GM19099 (cell line): ENCODE data around the gene CYP17A1.

ENCODE experiments used
- POLR2A ChIP-seq: IDR thresholded peaks from 3 replicates; pipeline ENCODE4 v1.6.1; 2011; ENCODE audit warnings: low read depth; ENCODE audit not compliant: insufficient read length; ENCODE audit errors: extremely low read depth

Gene CYP17A1

DNA sequence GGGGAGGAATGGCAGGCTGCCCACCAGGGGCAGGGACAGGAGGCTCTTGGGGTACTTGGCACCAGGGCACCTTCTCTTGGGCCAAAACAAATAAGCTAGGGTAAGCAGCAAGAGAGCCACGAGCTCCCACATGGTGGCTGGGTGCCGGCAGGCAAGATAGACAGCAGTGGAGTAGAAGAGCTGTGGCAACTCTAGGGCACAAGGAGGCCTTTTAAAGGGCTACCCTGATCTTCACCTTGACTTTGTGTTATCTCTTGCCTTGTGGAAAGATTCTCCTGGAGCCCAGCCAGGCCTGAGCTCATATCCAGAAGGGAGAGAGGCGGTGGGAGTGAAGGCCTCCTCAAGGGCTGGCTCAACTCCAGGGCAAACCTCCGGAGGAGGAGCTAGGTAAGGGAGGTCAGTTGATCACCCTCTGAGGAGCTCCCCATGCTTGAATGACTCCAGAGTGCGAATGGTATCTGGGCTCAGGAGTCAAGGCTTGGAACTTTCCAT, at the start of gene CYP17A1:
Gene CYP17A1, minus strand, starts transcription at position 184 of the 492 bp plus-strand sequence. Its CDS starts 52 bp downstream, at position 132.
- TF ChIP-seq POLR2A, result no peak

DNA sequence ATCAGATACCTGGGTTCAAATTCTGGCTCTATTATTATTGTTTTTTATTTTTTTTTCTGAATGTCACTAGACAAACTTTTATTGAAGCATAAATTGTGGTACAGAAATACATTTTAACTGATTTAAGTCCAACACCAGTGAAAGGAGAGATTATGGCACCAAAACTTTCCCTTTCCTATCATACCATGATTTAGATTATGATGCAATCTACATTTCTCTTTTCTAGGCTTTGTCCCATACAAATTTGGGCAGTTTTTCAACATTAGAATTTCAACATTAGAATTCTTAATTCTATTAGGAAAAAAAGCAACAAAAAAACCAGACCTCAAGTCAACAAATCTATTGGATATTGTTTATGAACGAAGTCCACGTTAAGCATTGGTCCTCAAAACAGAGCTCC, 43.0 kb upstream of the CYP17A1 start:
- no peak for TF ChIP-seq POLR2A

GRCh38 chr10:102878629-102879028, 41.4 kb upstream of the CYP17A1 start:
- no peak for TF ChIP-seq POLR2A

DNA sequence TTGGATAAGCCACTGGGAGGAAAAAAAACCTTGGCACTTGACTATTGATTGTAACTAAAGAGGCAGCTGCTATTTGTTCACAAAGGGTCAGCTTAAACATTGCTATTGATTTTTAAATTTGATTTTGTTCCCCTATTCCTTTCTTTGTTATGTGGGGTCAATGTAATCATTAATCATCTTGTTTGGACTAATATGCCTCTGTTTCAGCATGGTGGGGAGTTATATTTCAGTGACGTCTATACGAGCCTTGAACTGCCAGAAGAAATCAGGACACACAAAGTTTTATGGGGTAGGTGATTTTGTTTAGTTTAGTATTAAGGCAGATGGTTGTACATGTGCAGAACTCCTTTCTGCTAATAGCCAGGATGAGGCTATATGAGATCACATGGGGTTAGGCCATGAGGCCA, 39.5 kb upstream of the CYP17A1 start:
- no peak for TF ChIP-seq POLR2A

DNA sequence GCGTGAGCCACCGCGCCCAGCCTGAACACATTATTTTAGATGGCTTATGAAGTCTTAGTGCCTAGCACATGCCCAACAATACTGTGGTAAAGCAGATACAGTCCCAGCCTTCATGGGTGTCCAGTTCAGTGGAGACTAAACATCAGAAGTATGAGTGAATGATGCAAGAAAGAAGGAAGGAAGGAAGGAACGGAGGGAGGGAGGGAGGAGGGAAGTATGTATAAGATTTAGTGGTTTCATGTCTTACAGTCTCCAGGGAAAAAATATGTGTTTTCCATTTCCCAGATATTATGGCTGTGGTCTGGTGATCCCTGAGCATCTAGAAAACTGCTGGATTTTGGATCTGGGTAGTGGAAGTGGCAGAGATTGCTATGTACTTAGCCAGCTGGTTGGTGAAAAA, 35.0 kb upstream of the CYP17A1 start:
- no peak for TF ChIP-seq POLR2A

DNA sequence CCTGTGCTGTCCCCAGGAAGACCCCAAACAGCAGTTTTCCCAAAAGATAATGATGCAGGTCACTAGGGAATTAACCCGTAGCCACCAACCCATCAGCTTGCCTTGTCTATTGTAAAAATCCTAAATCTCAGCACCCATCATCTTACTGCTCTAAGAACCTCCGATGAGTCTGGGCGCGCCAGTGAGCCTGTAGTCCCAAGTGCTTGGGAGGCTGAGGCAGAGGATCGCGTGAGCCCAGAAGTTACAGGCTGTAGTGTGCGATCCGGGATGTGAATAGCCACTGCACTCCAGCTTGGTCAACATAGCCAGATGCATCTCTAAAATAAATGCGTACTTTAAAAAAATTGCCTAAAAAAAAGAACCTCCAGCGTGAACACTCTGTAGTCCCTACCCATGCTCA, 33.0 kb upstream of the CYP17A1 start:
- no peak for TF ChIP-seq POLR2A

DNA sequence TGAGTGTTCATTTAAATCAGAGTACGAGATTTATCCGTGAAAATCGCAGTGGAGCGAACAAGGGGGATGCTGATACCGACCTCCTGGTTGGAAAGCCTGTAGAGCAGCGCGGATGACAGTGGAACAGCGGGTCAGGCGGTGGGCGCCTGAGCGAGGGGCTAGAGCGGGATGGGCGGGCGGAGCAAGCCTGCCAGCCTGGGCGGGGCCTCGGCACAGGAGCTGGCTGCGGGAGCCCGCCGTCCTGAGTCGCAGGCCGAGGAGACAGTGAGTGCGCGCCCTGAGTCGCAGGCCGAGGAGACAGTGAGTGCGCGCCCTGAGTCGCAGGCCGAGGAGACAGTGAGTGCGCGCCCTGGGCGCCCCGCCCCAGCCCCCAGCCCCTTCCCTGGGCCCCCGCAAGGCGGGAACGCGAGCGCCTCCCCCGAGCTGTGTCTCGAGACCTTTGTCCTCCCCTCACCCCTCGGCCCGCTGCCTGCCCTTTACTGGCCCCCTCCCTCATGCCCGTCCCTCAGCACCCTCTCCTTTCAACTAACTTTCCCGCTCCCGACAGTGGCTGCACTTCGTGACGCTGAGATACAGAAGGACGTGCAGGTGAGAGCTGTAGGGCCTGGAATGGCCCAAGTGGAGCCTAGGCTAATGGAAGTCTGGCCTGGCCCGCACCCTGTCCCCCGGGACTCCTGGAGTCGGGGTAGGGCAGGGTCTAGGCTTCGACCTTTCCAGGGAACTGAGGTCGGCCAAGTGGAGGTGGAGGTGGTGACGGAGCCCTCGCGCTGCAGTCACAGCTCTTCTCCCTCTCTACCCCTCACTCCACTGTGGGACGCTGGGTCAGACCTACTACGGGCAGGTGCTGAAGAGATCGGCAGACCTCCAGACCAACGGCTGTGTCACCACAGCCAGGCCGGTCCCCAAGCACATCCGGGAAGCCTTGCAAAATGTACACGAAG, 32.3 kb upstream of the CYP17A1 start, which contains the start of gene AS3MT:
Gene AS3MT, plus strand, starts transcription at position 213 of the 941 bp plus-strand sequence. Its CDS starts 123 bp downstream, at position 336.
- no peak for TF ChIP-seq POLR2A

DNA sequence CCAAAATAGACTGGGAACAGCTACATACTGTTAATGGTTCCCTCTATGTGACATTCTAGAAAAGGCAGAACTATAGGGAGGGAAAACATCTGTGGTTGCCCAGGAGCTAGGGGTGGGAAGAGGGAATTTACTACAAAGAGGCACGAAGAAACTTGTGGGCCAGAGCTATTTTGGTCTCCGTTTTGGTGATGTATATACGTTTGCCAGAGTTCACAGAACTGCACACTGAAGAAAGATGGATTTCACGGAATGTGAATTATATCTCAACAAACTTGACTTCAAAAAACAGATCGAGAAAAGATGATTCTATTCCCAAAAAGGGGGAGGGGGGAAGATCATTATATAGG, 31.7 kb upstream of the CYP17A1 start:
- no peak for TF ChIP-seq POLR2A

- no peak for TF ChIP-seq POLR2A
Observed at GRCh38 chr10:102865620-102866019, 28.4 kb upstream of the CYP17A1 start.

DNA sequence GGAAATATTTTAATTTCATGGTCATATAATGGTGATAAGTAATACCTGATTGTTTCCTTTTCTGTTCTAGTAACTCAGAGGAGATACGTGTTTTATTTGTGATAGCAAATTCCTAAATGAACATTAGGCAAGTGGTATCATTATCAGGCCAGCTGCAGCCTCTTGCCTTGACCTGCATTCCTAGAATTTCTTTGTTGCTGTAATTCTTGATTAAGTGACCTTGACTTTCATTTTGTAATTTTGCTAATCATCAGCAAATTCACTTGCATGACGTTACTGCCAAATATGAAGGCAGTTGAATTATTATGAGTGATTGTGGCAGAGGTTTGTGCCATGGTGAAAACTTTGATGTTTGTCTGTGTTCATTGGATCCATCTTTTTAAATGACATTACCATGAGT, 26.4 kb upstream of the CYP17A1 start:
- no peak for TF ChIP-seq POLR2A

DNA sequence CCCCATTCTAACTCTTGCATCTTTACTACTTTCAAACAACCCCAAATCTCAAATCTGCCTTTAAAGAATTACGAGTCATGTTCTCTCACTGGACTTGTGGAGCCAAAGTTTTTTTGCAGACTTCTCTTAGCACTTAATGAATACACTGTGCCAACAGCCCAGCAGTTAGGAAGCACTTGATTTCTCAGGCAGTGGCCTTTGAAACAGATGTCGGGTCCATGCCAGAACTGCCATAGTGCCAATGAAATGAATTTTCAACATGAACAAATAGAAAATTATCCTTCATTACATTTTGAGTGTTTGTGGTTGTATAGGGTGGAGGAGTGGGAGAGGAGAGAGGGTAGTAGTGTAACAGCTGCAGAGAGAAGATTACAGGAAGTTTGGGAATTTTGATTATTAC, 22.7 kb upstream of the CYP17A1 start:
- no peak for TF ChIP-seq POLR2A

DNA sequence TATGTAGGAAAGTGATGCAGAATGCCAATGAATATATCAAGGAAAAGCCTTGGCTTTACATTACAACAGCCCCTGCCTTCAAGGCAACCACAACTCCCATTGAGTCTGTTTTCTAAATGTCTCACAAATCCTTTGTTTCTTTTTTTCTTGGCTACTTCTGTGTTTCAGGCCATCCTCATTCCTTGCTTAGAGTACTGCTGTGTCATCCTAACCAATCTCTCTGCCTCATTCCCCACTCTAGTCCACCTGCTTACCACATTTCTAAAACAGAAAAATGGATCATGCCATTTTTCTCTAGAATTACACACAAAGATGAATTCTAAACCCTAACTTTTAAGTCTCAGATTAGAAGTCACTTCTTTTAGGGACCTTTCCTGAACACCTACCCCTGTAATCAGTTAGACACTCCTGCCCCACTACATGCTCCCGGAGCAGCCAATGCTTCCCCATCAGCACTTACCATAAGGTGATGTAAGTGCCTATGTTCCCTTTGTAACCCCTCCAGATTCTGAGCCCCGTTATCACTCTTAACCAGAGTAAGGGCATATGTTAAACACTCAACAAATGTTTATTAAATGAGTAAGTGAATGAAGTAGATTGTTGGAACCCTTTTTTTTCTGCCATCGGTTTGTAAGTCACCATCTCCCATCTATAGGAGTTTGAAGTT, 19.7 kb upstream of the CYP17A1 start:
- no peak for TF ChIP-seq POLR2A

DNA sequence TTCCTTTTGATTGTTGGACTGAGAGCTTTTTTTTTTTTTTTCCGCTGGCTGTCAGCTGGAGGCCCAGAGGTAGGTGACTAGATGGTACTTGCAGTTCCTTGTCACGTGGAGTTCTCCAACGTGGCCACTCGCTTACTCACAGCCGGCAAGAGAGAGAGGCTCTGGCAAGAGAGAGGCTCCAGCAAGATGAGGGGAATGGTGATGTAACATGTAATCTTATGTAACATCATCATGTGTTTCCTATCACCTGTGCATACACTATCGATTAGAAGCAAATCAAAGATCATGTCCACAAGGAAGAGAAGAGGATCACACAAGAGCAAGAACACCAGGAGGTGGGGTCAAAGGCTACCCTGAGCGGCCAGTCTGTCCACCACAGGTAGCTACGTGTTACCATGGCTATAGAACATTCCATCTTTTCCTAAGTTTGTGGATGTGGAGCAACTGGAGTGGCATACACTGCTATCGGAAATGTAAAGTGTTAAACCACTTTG, 12.9 kb upstream of the CYP17A1 start:
- TF ChIP-seq POLR2A, result no peak

DNA sequence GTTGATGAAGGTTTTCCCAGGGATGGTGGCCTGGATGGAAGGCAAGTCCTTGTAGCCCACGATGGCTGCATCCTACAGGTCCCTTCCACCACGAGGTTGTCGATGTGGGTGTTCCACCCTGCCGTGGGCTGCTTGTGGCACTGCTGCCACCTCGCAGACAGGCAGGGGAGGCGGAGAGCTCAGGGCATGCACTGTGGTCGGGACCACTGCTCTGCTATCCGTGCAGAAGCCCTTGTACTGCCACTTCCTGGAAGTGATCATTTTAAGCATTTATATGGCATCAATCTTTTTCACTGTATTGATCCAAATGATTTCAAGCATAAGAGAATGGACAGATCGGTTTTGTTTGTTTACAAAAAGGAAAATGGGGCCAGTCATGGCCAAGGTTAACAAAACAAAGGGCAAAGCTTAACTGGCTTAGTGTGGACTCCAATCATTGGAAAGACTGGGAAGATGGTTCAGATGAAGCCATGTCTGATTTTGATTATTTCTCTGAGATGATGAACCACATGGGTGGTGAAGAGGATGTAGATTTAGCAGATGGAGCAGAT, 8.2 kb upstream of the CYP17A1 start:
- TF ChIP-seq POLR2A, result no peak

DNA sequence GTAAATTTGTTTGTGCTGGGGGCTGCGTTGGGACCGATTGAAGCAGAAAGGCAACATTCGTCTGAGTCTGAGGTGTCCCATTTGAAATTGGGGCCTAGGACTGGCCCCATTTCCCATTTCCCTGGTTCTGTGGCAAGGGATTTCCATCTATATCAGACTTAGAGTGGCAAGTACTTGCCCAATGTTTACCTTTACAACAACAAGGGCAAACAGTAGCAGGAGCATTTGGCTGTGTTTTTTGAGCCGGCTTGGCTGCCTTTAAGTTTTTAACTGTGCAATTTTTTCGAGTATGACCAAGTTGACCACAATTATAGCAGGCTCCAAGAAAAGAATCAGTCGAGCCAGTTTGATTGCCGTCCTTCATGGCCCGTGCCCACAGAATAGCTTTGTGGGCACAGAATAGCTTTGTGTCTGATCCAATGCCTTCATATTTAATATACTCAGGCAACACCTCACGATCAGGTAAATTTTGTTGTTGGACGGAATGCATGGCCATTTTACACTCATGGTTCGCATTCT, 4.7 kb upstream of the CYP17A1 start:
- no peak for TF ChIP-seq POLR2A
